K562 (cell line): ENCODE results near the gene LAMA4. TPM values are rescaled to one million over a fixed set of nuclear protein-coding genes. Genes with fewer than 3 reads are reported as not detected.

Experiments
- FOXA1 ChIP-seq: fragments of 450-650 bp; IDR thresholded peaks from 2 replicates; pipeline ENCODE4 v1.6.1; 2016; ENCODE audit warnings: mild to moderate bottlenecking, borderline replicate concordance
- HCFC1 ChIP-seq: IDR thresholded peaks from 2 replicates; pipeline ENCODE4 v1.6.1; 2012; ENCODE audit warnings: low read depth, low read length, improper control_type of control experiment
- MGA ChIP-seq: fragments of 450-650 bp; IDR thresholded peaks from 2 replicates; pipeline ENCODE4 v1.6.1; 2016; ENCODE audit warnings: mild to moderate bottlenecking, moderate library complexity
- RERE ChIP-seq: sonication (generic); formaldehyde crosslinking; IDR thresholded peaks from 2 replicates; pipeline ENCODE4 v1.8.0; 2023; ENCODE audit warnings: missing genetic modification reagents, mild to moderate bottlenecking, borderline replicate concordance
- ZNF655 ChIP-seq: fragments of 250-450 bp; sonication (Bioruptor Pico); IDR thresholded peaks from 2 replicates; pipeline ENCODE4 v1.5.0; 2021
- ZNF79 ChIP-seq: fragments of 250-450 bp; sonication (Bioruptor Pico); IDR thresholded peaks from 2 replicates; pipeline ENCODE4 v1.4.0; 2020; ENCODE audit warnings: low read depth, mild to moderate bottlenecking, moderate library complexity
- polyA plus RNA-seq, 8 experiments: library from polyadenylated mRNA; depleted of rRNA in 4 of 8; stranded (reverse) in 5 of 8; unstranded in 3 of 8; fragments of >200 nt; fragmentation: Nextera tagmentation in 2 of 8; fragmentation: Illumina TruSeq in 1 of 8; extraction: Ambion mirVana in 2 of 8; extraction: Trizol in 1 of 8; gene quantifications; 2 replicates each; pipeline versions ENCODE4 v1.2.1 to v1.2.3, GENCODE V29; 2011 to 2014; ENCODE audit warnings: inconsistent platforms in 1 of 8, missing spikeins in 1 of 8
- total RNA-seq, 7 experiments: library from RNA; depleted of rRNA in 6 of 7; stranded (reverse); fragments of >200 nt in 6 of 7; fragmentation: Illumina TruSeq in 2 of 7; extraction: Trizol in 2 of 7; gene quantifications; 2 replicates each; pipeline versions ENCODE4 v1.2.1 to v1.2.3, GENCODE V29; 2011 to 2021; ENCODE audit warnings: low replicate concordance in 1 of 7

The LAMA4 gene
- total and polyA plus RNA-seq, 9 of the 15 experiments (the other 6 are each of a cell fraction or from before 2014, with no cell fraction given) = 0.05 to 2.9 (median 0.51) TPM

GRCh38 chr6:112206110-112206458 lies 48.3 kb downstream of the LAMA4 start (continued):
- no peak for TF ChIP-seq MGA
- no peak for TF ChIP-seq ZNF79 (CRISPR knock-in tag)
- no peak for TF ChIP-seq HCFC1
- TF ChIP-seq RERE (CRISPR knock-in tag) = no peak
- TF ChIP-seq ZNF655 (CRISPR knock-in tag) = no peak
- TF ChIP-seq FOXA1 = no peak
